ENCODE measurements around the gene COL1A2. TPM values are rescaled to one million over a fixed set of nuclear protein-coding genes. Genes with fewer than 3 reads are reported as not detected.

Gene COL1A2
- total RNA-seq, 2 experiments from 2014 or later = 0.28 to 0.33 TPM

- Histone ChIP-seq H3K4me1 (ENCODE audit: insufficient read depth, low read length) (no peaks in the 10 kb centered on the region), H3K4me3 (ENCODE audit: low read length) (no peak overlapping the region), H3K27me3 (ENCODE audit: control insufficient read depth in 1 of 2, insufficient read depth in 2 of 2, low read length in 2 of 2) (no peaks in the 10 kb centered on the region), H3K27ac (ENCODE audit: low read depth in 1 of 2, low read length in 2 of 2) (no peak overlapping the region), H3K9me3 (ENCODE audit: control insufficient read depth in 1 of 2, insufficient read depth in 1 of 2, low read length in 2 of 2) (peaks cover 0 to 1% of the 10 kb centered on the region in 2 experiments), H3K36me3 (ENCODE audit: insufficient read depth, low read length) (no peaks in the 10 kb centered on the region)
- no peaks in the 10 kb centered on the region for H3K9me3 Mint-ChIP-seq
- H3K27me3 Mint-ChIP-seq = peaks cover 9% of the 10 kb centered on the region
- DNase-seq (no peak), ATAC-seq (ENCODE audit: poor library complexity) (no peak)
- no peak overlapping the region for H3K27ac Mint-ChIP-seq
- no peak overlapping the region for H3K4me3 Mint-ChIP-seq
- no peaks in the 10 kb centered on the region for H3K36me3 Mint-ChIP-seq (ENCODE audit: low read depth)
- intact Hi-C loops (cut with DNase I, micrococcal nuclease) = no loop called here
- TF ChIP-seq CTCF (IDR thresholded peaks at IDR 0.05) = no peak
- ChIA-PET POLR2A (no interaction called here), CTCF (no interaction called here)
- no peaks in the 10 kb centered on the region for H3K4me1 Mint-ChIP-seq (ENCODE audit: low read depth)
Observed at GRCh38 chr7:94414980-94415379, 20.3 kb downstream of the COL1A2 start.

- Histone ChIP-seq H3K27ac (ENCODE audit: low read depth in 1 of 2, low read length in 2 of 2) (no peak overlapping the region), H3K4me3 (ENCODE audit: low read length) (no peak overlapping the region), H3K36me3 (ENCODE audit: insufficient read depth, low read length) (no peaks in the 10 kb centered on the region), H3K27me3 (ENCODE audit: control insufficient read depth in 1 of 2, insufficient read depth in 2 of 2, low read length in 2 of 2) (peaks cover 0 to 6% of the 10 kb centered on the region in 2 experiments), H3K4me1 (ENCODE audit: insufficient read depth, low read length) (no peaks in the 10 kb centered on the region), H3K9me3 (ENCODE audit: control insufficient read depth in 1 of 2, insufficient read depth in 1 of 2, low read length in 2 of 2) (peaks cover 0 to 3% of the 10 kb centered on the region in 2 experiments)
- no peak for DNase-seq
- Mint-ChIP-seq H3K36me3 (ENCODE audit: low read depth) (no peaks in the 10 kb centered on the region), H3K4me1 (ENCODE audit: low read depth) (no peaks in the 10 kb centered on the region), H3K4me3 (no peak overlapping the region), H3K9me3 (no peaks in the 10 kb centered on the region), H3K27me3 (peaks cover 18% of the 10 kb centered on the region), H3K27ac (no peak overlapping the region)
- intact Hi-C loops (cut with DNase I, micrococcal nuclease) = no loop called here
- POLR2A ChIA-PET = no interaction called here
- TF ChIP-seq CTCF (IDR thresholded peaks at IDR 0.05) = no peak
- CTCF ChIA-PET = no interaction called here
- no peak for ATAC-seq (ENCODE audit: poor library complexity)
Observed at GRCh38 chr7:94417306-94417705, 22.6 kb downstream of the COL1A2 start.

GRCh38 chr7:94417901-94418300 is 23.2 kb downstream of the COL1A2 start:
- no peak overlapping the region for H3K27ac ChIP-seq (ENCODE audit: low read depth in 1 of 2, low read length in 2 of 2)

More at GRCh38 chr7:94417901-94418300, 23.2 kb downstream of the COL1A2 start:
- ATAC-seq (ENCODE audit: poor library complexity) = no peak
- Histone ChIP-seq H3K27me3 (ENCODE audit: control insufficient read depth in 1 of 2, insufficient read depth in 2 of 2, low read length in 2 of 2) (peaks cover 0 to 8% of the 10 kb centered on the region in 2 experiments), H3K9me3 (ENCODE audit: control insufficient read depth in 1 of 2, insufficient read depth in 1 of 2, low read length in 2 of 2) (peaks cover 0 to 3% of the 10 kb centered on the region in 2 experiments), H3K36me3 (ENCODE audit: insufficient read depth, low read length) (no peaks in the 10 kb centered on the region), H3K4me1 (ENCODE audit: insufficient read depth, low read length) (no peaks in the 10 kb centered on the region), H3K4me3 (ENCODE audit: low read length) (no peak overlapping the region)
- H3K36me3 Mint-ChIP-seq (ENCODE audit: low read depth) = no peaks in the 10 kb centered on the region
- ChIA-PET CTCF (no interaction called here), POLR2A (no interaction called here)
- peaks cover 15% of the 10 kb centered on the region for H3K27me3 Mint-ChIP-seq
- no peak overlapping the region for H3K27ac Mint-ChIP-seq
- no peaks in the 10 kb centered on the region for H3K4me1 Mint-ChIP-seq (ENCODE audit: low read depth)
- no peaks in the 10 kb centered on the region for H3K9me3 Mint-ChIP-seq
- no peak for DNase-seq
- intact Hi-C loops (cut with DNase I, micrococcal nuclease) = no loop called here
- no peak for TF ChIP-seq CTCF (IDR thresholded peaks at IDR 0.05)
- no peak overlapping the region for H3K4me3 Mint-ChIP-seq

Data from CD4-positive, alpha-beta T cell (primary cell).